ENCODE data around the gene LRRFIP1. TPM values are rescaled to one million over a fixed set of nuclear protein-coding genes. Genes with fewer than 3 reads are reported as not detected.
"Not testable (repeated sequence)": the region's sequence is repeated elsewhere in the genome, so short reads cannot be mapped to it uniquely, and the experiment has no call there.

Gene LRRFIP1
- polyA plus RNA-seq, 1 experiment = 71.1 TPM

DNA sequence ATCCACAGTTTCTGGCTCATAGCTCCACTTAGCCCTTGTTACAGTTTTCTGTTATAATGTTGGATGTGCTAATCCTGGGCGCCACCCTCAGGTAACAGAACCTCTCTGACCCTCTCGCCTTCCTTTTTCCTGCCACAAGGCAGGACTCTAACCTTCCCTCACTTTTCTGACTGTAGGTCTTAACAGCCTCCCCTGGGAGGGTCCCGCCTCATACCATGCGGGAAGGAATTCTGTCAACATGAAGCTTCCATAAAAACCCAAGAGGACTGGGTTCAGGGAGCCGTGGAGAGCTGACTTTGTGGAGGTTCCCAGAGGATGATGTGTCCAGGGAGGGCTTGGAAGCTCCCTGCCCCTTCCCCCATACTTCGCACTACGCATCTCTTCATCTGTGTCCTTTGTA lies 25.0 kb upstream of the LRRFIP1 start:
- no peak overlapping the region for H3K4me3 ChIP-seq (ENCODE audit: low read depth, low read length)
- TF ChIP-seq CTCF (IDR thresholded peaks at IDR 0.05; ENCODE audit: low read depth, low read length) = no peak
- ChIA-PET CTCF (interaction anchor here (1.0 to 1.6 kb wide), 2 partner anchors 11 to 30 kb away, joined by 3 to 5 read pairs; no protein-coding TSS in a partner anchor), POLR2A (no interaction called here)
- no peak overlapping the region for H3K27ac ChIP-seq (ENCODE audit: low read depth, low read length)
- H3K27me3 ChIP-seq (ENCODE audit: control insufficient read depth, insufficient read depth, low read length) = no peaks in the 10 kb centered on the region
- H3K9me3 ChIP-seq (ENCODE audit: control insufficient read depth, insufficient read depth, low read length) = no peaks in the 10 kb centered on the region
- no peak for DNase-seq (ENCODE audit: low read depth, low spot score)

DNA sequence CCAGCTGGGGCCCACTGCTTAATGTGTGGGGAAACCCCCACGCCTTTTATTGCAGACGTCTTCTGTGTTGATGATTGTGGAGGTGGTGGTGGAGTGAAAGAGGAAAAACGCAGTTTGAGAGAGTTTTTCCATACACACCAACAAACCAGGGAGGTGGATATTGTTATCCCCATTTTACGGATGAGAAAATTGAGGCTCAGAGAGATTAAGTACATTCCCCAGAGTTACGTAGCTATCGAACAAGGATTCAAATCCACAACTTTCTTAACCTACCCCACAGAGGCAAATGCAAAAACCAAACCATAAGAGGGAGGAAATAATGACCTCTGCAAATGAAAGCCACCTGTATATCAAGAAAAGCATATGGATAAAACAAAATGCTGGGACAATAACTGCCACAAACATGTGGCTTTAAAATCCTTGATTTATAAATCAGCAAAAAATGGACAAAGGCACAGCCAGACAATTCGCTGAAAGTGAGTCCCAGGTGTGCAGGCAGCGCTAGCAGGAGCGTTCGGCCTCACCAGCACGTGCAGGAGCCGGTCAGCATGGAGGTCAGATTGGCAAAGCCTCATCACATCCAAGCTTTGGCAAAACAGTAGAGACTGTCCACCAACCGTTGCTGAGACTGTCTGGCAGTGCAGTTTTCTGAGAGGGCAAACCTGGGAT lies 24.2 kb upstream of the LRRFIP1 start:
- H3K27me3 ChIP-seq (ENCODE audit: control insufficient read depth, insufficient read depth, low read length) = no peaks in the 10 kb centered on the region
- no peak overlapping the region for H3K27ac ChIP-seq (ENCODE audit: low read depth, low read length)
- TF ChIP-seq CTCF (IDR thresholded peaks at IDR 0.05; ENCODE audit: low read depth, low read length) = no peak
- ChIA-PET CTCF (interaction anchor here (1.0 to 1.6 kb wide), 2 partner anchors 31 kb away, joined by 3 to 5 read pairs; no protein-coding TSS in a partner anchor), POLR2A (no interaction called here)
- DNase-seq (ENCODE audit: low read depth, low spot score) = no peak
- H3K4me3 ChIP-seq (ENCODE audit: low read depth, low read length) = no peak overlapping the region
- H3K9me3 ChIP-seq (ENCODE audit: control insufficient read depth, insufficient read depth, low read length) = no peaks in the 10 kb centered on the region

- Histone ChIP-seq H3K27me3 (ENCODE audit: control insufficient read depth, insufficient read depth, low read length) (no peaks in the 10 kb centered on the region), H3K4me3 (ENCODE audit: low read depth, low read length) (no peak overlapping the region), H3K9me3 (ENCODE audit: control insufficient read depth, insufficient read depth, low read length) (no peaks in the 10 kb centered on the region), H3K27ac (ENCODE audit: low read depth, low read length) (peak overlapping the region; percentile 47)
- TF ChIP-seq CTCF (IDR thresholded peaks at IDR 0.05; ENCODE audit: low read depth, low read length) = no peak
- ChIA-PET CTCF (interaction anchor here (0.7 to 1.0 kb wide), 4 partner anchors 31 to 141 kb away, joined by 3 read pairs; no protein-coding TSS in a partner anchor), POLR2A (interaction anchor here (0.7 kb wide), 1 partner anchor 22 kb away, joined by 3 read pairs; no protein-coding TSS in a partner anchor)
- DNase-seq (ENCODE audit: low read depth, low spot score) = peak; percentile 15
Observed at GRCh38 chr2:237603718-237604362, 23.5 kb upstream of the LRRFIP1 start.

DNA sequence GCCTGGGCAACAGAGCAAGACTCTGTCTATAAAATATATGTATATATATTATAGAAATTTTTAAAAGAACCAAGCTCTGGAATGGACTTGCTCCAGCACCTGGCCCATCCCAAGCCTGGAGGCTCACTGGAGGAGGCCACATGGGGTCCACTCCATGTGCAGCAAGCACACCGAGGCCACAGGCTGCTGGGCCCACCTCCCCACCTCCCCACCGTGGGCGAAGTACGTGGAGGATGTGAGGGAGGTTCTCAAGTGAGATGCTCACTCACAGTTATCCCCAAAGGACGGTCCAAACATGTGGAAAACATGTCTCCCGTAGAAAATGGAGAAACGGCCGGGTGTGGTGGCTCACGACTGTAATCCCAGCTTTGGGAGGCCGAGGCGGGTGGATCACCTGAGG lies 23.0 kb upstream of the LRRFIP1 start:
- POLR2A ChIA-PET = interaction anchor here (0.7 kb wide), 1 partner anchor 23 kb away, joined by 3 read pairs; no protein-coding TSS in a partner anchor
- Histone ChIP-seq H3K27me3 (ENCODE audit: control insufficient read depth, insufficient read depth, low read length) (no peaks in the 10 kb centered on the region), H3K4me3 (ENCODE audit: low read depth, low read length) (no peak overlapping the region), H3K9me3 (ENCODE audit: control insufficient read depth, insufficient read depth, low read length) (no peaks in the 10 kb centered on the region), H3K27ac (ENCODE audit: low read depth, low read length) (peak overlapping the region; percentile 47)
- TF ChIP-seq CTCF (IDR thresholded peaks at IDR 0.05; ENCODE audit: low read depth, low read length) = no peak
- DNase-seq (ENCODE audit: low read depth, low spot score) = no peak
- CTCF ChIA-PET = interaction anchor here (0.7 to 1.0 kb wide), 4 partner anchors 32 to 141 kb away, joined by 3 read pairs; no protein-coding TSS in a partner anchor

GRCh38 chr2:237604960-237605359 lies 22.4 kb upstream of the LRRFIP1 start:
- CTCF ChIA-PET = interaction anchor here (0.7 to 1.5 kb wide), 3 partner anchors 53 to 140 kb away, joined by 3 to 8 read pairs (median 4); no protein-coding TSS in a partner anchor

GRCh38 chr2:237606522-237606921 lies 20.9 kb upstream of the LRRFIP1 start:
- CTCF ChIA-PET = interaction anchor here (1.5 kb wide), 1 partner anchor 139 kb away, joined by 8 read pairs; no protein-coding TSS in a partner anchor
- H3K27me3 ChIP-seq (ENCODE audit: control insufficient read depth, insufficient read depth, low read length); H3K9me3 ChIP-seq (ENCODE audit: control insufficient read depth, insufficient read depth, low read length); POLR2A ChIA-PET; H3K27ac ChIP-seq (ENCODE audit: low read depth, low read length); DNase-seq (ENCODE audit: low read depth, low spot score); H3K4me3 ChIP-seq (ENCODE audit: low read depth, low read length): not testable (repeated sequence)

More at GRCh38 chr2:237604960-237605359, 22.4 kb upstream of the LRRFIP1 start:
- no peak for DNase-seq (ENCODE audit: low read depth, low spot score)
- POLR2A ChIA-PET = no interaction called here
- Histone ChIP-seq H3K9me3 (ENCODE audit: control insufficient read depth, insufficient read depth, low read length) (no peaks in the 10 kb centered on the region), H3K27me3 (ENCODE audit: control insufficient read depth, insufficient read depth, low read length) (no peaks in the 10 kb centered on the region), H3K4me3 (ENCODE audit: low read depth, low read length) (no peak overlapping the region), H3K27ac (ENCODE audit: low read depth, low read length) (no peak overlapping the region)
- peak; percentile 28; the same call in 1 of the 2 replicates for TF ChIP-seq CTCF (IDR thresholded peaks at IDR 0.05; ENCODE audit: low read depth, low read length)

Measured in AG04450 (cell line).